ENCODE measurements around the gene GTF2H4. TPM values are rescaled to one million over a fixed set of nuclear protein-coding genes. Genes with fewer than 3 reads are reported as not detected.
"Not testable (repeated sequence)": the region's sequence is repeated elsewhere in the genome, so short reads cannot be mapped to it uniquely, and the experiment has no call there.

Gene GTF2H4
- 24.9 TPM for polyA plus RNA-seq (2013, experiment 1 of 2; ENCODE audit: insufficient read length)
- polyA plus RNA-seq (2013, experiment 2 of 2; ENCODE audit: insufficient read length) = 20.6 TPM

DNA sequence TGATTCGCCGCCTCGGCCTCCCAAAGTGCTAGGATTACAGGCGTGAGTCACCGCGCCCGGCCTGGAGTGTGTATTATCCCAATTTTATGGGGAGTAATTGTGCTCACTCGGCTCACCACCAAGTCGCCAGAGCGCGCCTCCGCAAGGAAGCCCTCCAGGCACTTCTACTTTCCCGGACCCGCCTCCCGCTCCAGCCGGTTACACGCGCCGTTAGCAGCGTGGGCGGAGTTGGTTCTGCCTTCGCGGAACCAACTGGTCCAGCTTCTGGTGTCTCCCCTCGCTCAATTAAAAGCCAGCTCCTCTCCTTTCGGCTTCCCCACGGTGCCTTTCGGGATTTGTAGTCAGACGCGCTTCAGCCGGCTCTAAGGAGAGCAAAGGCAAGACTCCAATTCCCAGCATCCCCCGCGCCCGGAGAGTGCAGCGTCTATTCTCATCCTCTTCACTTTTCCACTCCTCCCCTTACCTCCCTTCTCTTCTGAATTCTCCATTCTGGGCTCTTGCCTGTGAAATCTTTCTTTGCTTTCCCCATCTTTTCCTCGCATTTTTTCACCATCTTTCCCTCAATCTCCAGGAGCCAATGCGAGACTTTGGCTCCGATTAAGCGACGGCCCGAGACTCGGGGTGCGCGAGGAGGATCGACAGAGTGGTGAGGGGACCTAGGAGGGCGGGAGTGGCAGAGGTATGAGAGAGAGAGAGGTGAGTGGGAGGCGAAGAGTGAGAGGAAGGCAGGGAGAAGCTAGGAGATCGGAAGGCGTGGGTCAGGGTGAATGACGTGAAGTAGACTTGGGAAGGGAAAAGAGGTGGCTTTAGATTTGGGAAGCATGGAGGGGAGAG lies at the start of gene GTF2H4:
TSS of gene GTF2H4 (plus strand) at position 450 of the 834 bp plus-strand sequence.
- peak; percentile 99 for DNase-seq

DNA sequence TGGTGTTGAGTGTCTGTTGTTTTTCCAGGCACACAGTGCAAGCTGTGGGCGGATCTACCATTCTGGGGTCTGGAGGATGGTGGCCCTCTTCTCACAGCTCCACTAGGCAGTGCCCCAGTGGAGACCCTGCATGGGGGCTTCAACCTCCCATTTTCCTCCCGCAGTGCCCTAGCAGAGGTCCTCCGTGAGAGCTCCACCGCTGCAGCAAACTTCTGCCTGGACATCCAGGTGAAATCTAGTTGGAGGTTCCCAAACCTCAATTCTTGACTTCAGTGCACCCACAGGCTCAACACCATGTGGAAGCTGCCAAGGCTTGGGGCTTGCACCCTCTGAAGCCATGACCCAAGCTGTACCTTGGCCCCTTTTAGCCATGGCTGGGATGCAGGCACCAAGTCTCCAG lies 48.3 kb upstream of the GTF2H4 start:
- not testable (repeated sequence) for DNase-seq

DNA sequence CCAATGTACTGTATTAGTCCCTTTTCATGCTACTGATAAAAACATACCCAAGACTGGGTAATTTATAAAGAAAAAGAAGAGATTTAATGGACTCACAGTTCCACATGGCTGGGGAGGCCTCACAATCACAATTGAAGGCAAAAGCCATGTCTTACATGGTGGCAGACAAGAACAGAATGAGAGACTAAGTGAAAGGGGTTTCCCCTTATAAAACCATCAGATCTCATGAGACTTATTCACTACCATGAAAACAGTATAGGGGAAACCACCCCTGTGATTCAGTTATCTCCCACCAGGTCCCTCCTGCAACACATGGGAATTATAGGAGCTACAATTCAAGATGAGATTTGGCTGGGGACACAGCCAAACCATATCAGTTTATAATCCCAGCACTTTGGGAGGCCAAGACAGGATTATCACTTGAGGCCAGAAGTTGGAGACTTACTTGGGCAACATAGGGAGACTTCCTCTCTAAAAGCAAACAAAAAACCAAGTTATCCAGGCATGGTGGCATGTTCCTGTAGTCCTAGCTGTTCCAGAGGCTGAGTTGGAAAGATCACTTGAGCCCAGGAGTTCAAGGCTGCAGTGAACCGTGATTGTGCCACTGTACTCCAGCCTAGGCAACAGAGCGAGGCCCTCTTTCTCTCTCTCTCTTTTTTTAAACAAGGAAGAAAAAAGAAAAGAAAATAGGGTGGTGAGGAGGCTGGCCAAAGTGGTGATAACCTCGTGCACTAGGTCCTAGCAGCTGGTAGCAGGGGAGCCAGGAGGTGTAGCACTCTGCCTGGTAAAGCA lies 46.6 kb upstream of the GTF2H4 start:
- DNase-seq = no peak

DNA sequence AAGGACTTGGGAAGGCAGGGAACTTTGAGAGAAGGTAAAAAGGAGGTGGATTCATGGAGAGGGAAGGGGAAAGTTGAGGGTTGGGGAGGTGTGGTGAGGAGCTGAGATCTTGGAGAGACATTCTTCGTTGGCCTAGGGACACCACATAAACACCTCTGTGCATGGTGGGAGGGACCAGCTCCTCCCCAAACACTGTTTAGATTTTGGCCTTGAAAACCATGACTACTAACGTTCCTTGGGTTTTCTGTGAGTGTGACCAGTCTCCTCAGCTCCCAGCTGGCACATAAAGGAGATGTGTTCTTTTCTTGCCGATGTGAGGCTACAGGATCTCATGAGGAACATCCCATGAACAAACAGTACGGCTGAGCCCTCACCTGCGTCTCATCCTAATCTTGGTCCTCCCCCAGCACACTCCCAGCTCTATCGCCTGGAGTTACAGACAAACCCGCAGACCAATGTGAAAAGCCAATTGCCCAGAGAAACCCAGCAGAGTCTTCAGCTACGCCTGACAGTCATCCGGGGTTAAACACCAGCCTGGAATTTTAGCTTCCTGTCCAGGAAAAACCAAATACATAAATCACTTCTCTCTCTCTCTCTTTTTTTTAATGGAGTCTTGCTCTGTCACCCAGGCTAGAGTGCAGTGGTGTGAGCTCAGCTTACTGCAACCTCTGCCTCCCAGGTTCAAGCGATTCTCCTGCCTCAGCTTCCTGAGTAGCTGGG lies 45.7 kb upstream of the GTF2H4 start:
- no peak for DNase-seq

DNA sequence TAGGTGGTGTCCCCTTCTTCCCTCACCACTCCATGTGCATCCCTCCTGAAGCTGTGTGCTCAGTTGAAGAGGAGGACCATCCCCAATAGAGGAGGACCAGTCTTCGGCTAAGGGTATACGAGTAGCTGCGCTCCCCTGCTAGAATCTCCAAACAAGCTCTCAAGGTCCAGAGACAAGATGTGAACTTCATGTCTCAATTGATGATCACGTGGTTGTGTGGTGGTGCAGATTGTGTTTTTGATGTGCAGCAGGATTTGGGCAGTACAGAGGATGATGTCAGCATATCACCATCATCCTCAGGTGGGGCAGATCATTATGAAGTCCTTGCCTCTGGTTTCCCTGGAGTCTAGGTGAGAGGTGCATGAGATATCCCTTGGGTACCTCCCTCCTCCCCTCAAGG lies 43.7 kb upstream of the GTF2H4 start:
- no peak for DNase-seq

DNA sequence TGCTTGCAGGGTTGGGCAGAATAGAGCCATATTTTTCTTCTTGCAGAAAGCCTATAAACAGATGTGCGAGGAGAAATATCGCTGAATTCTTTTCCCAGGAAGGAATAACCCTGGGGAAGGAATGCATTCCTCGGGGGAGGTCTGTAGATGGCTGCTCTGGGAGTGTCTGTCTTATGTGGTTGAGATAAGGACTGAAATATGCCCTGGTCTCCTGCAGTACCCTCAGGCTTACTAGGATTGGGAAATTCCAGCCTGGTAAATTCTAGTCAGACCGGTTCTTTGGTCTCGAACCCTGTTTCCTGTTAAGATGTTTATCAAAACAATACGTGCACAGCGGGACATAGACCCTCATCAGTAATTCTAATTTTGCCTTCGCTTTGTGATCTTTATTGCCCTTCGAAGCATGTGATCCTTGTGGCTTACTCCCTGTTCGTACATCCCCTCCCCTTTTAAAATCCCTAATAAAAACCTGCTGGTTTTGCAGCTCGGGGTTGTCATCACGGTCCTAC lies 38.7 kb upstream of the GTF2H4 start:
- DNase-seq = peak; percentile 24

DNA sequence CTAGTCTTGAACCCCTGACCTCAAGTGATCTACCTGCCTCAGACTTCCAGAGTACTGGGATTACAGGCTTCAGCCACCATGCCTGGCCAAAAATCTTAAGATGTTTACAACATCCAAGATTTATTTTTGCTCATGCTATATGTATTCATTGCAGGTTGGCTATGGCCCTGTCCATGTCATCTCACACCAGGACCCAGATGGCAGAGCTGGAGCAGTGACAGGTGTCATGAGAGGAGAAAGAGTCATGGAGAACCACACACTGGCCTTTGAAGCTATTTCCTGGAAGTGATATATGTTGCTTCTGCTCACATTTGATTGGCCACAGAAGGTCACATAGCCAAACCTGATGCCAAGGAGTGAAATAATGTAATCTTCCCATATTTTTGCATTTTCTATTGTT lies 37.5 kb upstream of the GTF2H4 start:
- DNase-seq = no peak

DNA sequence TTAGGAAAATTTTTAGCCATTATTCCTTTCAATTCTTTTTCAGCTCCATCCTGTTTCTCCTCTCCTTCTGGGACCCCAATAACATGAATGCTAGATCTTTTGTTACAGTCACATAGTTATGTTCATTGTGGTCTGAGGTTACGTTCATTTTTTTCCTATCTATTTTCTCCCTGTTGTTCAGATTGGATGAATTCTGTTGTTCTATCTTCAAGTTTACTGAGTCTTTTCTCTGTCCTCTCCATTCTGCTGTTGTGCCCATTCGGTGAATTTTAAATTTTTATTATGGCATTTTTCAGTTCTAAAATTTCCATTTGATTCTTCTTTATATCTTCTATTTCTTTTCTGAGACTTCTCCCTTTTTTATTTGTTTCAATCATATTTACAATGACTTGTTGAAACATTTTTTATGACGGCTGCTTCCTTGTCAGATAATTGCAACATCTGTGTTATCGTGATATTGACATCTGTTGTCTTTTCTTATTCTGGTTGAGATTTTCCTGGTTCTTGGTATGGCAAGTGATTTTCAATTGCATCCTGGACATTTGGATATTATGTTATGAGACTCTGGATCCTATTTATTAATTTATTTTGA lies 36.3 kb upstream of the GTF2H4 start:
- DNase-seq = no peak

DNA sequence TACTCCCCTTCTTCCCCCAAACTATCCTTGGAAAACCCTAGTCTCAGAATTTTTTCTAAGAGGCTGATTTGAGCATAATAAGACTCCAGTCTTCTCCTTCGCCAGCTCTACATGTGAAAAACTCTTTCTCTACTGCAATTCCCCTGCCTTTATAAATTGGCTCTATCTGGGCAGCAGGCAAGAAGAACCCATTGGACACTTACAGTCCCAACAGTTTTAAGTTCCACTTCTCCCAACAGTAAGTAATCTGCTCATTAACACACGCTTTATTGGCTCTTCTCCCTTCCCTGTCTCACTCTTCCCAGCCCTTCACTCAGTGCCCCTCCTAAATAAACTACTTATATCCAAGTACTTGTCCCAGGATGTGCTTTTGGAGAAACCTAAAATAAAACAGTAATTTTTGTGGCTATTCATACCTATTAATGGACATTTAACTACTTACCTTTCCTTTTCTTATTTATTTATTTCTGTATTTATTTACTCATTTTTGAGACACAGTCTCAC lies 34.8 kb upstream of the GTF2H4 start:
- no peak for DNase-seq

DNA sequence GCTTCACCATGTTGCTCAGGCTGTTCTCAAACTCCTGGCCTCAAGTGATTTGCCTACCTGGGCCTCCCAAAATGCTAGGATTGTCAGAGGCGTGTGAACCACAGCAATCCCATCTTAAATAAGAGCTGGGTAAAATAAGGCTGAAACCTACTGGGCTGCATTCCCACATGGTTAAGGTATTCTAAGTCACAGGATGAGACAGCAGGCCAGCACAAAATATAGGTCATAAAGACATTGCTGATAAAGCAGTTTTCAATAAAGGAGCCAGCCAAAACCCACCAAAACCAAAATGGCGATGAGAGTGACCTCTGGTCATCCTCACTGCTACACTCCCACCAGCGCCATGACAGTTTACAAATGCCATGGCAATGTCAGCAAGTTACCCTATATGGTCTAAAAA lies 34.2 kb upstream of the GTF2H4 start:
- not testable (repeated sequence) for DNase-seq

DNA sequence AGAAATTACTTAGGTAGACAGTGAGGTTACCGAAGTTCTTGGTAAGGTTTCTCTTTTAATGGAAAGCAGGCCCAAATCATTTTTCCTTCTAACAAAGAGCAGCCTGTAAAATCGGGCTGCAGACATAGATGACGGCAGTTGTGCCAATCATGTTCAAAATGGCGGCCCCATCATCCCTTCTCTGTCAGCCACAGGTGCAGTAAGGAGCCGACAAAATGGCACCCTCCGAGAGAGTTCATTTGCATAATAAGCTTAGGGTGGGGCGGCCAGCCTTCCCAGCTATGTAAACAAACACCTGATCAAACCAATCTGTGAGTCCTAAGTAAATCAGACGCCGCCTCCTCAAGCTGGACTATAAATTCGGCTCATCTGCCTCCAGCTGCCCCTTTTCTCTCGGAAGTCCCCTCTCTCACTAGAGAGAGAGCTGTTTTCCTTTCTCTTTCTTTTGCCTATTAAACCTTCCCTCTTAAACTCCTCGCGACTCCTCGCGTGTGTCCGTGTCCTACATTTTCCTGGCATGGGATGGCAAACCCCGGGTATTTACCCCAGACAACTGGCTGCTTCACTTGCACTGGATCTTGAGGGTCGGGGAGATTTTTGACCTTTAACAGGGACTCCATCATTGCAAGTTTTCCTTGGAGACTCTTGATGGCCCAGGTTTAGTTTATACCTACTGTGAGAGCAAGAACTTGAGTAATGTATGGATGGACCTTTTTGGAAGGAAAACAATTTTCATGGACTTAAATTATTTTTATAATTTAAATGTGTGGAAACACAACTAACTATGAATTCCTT lies 32.6 kb upstream of the GTF2H4 start:
- no peak for DNase-seq

DNA sequence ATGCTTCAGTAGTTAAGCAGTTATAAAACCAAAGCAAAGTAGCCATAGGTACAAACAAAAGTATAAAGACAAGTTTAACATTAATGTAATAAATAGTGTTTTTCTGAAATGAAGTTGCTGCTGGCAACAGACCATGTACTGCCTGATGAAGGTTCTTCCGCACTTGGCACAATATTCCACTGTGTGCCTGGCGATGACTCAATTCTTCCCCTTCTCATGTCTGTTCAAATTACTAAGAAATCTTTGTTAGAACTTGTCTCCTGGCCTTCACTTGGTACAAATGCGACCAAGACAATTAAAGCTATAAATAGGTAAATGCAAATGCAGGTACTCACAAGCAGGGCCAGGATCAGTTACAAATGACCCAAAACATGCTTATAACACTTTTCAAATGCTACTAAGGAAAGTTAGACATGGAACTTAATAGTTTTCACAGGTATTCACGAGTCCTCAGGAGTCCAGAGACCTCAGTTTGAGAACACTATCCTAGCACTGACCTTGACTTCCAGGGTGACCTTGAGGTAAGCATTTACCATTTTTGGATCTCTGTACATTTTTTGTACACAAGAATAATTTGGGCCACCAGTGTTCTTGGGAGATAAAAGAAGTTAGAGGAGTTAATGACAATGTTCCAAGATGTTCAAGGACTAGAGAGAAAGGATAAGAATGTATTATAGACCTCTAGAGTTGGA lies 31.8 kb upstream of the GTF2H4 start:
- DNase-seq = peak; percentile 41

DNA sequence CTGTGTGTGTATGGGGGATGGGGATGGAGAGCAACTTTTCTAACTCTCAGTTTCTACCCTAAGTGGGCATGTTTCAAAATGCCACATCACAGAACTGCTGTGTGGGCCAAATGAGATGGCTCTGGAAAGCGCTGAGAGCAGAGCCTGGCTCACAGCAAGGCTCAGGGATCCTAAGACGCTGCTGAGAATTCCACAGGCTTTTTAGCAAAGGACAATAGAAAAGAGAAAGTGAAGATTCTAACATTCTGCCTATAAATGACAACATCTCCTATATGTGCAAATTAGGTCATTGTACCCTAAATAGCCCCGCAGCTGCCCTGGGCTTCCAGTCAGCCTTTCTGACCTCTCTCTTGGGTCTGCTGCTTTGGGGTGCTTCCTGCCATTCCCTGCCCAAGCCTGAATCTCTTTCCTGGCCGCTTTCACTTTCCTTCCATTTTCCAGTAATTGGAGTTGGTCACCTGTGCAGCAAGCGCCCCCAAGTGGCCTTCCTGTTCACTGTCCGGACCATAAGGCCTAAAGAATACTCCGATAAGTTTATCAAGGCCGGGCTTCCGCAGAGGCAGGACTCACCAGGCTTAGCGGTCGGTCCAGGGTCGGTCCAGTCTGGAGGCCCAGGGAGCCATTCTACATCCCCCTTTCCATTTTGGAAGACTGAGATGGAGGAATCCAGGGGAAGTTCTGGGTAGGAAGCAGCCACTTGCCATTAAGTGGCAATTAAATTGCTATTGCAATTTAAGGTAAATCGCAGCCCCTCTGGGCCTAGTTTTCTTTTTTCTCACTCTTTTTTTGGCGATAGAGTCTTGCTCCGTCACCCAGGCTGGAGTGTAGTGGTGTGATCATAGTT lies 30.4 kb upstream of the GTF2H4 start:
- peak; percentile 90 for DNase-seq

DNA sequence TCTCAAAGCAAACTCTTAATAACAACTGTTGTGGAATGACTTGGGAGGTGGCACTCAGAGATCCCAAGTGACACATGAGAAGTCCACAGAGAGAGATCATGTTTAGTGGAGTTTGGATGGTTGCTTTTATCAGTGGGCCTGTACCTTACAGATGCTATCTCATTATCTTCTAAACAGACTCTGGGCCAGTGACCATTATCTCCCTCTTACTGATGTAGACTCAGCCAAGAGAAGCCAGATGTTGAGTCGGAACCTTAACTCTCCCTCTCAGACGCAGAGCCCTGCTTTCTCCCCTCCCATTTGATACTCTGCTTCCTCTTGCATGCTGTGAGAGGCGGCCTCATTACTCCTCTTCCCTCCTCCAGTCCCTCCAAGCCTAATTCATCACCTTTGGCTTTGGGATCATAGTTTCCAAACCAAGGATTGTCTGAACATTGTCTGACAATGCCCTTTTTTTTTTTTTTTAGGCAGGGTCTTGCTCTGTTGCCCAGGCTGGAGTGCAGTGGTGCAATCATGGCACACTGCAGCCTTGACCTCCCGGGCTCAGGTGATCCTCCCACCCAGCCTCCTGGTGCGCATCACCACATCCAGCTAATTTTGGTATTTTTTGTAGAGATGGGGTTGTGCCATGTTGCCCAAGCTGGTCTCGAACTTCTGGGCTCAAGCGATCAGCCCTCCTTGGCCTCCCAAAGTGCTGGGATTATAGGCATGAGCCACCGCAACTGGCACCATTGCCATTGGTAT lies 28.2 kb upstream of the GTF2H4 start:
- no peak for DNase-seq

DNA sequence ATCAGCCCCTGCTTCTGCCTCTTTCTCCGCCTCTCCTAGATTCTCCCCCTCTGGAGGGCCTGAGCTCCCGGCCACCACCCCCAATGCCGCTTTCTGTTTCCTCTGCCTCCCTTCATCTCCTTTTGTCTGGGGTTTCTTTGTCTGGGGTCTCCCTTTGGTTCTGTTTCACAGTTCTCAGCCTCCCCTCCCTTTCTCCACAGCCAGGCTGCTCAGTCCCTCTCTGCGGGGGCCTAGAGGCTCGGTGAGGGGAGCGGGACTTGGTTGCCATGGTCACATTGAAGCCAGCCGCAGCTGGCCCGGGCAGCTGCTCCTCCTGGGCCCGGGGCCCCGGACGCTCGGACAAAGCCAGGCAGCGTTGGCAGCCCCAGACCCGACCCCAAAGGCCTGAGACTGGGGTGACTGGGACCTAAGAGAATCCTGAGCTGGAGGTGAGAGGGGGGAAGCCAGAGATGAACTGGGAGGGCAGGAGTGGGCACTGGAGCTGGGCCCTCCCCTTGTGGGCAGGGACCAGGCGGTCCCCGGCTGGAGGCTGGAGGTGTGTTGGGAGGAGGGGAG lies 27.2 kb upstream of the GTF2H4 start:
- DNase-seq = no peak

DNA sequence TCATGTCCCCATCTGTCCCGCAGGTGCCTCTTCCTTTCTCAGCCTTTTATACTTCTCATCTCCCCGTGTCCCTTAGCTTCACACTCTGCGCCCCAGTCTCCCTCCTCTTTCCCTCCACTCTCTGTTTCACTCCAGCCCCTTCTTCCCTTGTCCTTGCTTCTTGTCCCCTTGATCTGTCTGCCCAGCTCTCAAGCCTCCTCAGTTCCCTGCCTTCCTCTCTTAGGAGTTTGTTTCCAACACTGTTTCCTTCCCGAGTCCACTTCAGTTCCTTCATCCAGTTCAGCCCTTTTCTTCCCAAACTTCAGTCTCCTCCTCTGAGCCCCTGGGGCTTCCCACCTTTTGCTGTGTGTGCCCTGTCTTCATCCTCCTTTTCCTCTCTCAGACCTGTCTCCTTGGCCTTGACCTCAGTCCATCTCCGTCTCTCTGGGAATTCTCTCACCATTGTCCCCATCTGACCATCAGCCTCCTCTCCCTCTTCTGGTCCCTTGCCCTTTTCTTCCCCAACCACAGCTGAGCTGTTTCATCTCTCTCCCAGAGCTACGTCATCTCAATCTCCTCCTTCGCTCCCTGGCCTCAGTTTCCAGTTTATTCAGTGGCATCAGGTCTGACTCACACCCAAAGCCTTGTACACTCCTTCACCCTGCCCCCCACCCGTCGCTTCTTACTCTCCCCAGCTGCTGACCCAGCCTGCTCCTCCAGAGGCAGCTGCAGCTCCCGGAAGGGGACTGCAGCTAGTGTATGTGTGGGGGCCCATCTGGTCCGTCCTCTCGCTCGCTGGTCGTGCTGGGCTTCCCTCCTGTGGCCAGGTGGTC lies 26.4 kb upstream of the GTF2H4 start:
- peak; percentile 66 for DNase-seq

DNA sequence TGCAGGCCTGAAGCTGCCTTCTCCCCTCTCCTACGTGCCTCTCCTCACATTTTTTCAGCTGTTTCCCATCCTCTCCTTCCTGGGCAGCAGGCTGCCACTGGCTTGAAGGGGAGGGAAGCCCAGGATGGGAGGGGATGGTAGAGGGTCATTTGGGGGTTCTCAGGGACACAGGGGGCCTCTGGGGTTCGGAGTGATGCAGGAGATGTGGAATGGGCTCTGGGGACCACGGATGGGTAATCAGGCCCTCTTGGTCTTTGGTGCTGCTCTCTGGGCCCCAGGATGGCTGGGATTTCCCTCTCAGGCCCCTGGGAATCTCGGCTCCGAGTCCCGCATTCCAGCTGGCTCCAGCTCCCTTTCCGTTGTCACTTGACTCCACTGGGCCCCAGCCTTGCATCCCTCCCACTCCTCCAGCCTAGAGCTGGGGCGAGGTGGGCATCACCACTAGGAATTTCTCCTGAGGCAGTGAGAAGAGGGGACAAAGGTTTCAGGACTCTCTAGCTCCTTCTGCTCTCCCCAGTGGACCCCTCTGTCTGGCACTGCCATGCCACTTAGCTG lies 25.7 kb upstream of the GTF2H4 start:
- peak; percentile 55 for DNase-seq
